ENCODE data around the gene SF3A1.

DNA sequence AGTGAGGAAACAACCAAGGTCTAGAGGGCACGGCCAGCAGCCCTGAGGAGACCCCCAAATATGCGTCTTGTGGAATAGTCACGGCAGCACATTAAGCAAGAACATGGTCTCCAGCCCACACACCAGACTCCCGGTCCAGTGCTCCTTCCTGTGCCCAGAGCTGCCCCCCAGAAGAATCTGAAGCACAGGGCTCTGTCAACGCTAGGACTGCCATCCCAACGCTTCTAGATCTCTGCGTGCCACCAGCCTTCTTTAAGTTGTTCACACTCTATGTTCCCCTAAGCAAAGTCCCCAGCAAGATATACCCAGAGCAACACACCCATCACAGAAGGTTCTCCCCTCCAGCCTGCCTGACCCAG lies 36.6 kb upstream of the SF3A1 start:
- TF ChIP-seq CREB1 (IDR thresholded peaks at IDR 0.05) (no peak), CREB1 (CRISPR knock-in tag; IDR thresholded peaks at IDR 0.05) (no peak), ZNF561 (CRISPR knock-in tag; conservative IDR thresholded peaks at IDR 0.05) (no peak), ZNF57 (CRISPR knock-in tag; IDR thresholded peaks at IDR 0.05) (no peak), BACH1 (tag; IDR thresholded peaks at IDR 0.05) (no peak), XRCC4 (IDR thresholded peaks at IDR 0.05; ENCODE audit: extremely low read depth, insufficient read depth, insufficient read length) (no peak), ETV1 (tag; conservative IDR thresholded peaks at IDR 0.05; ENCODE audit: low read depth) (no peak), MTA3 (IDR thresholded peaks at IDR 0.05; ENCODE audit: borderline replicate concordance) (no peak)
- TF ChIP-seq, protein P1, sequence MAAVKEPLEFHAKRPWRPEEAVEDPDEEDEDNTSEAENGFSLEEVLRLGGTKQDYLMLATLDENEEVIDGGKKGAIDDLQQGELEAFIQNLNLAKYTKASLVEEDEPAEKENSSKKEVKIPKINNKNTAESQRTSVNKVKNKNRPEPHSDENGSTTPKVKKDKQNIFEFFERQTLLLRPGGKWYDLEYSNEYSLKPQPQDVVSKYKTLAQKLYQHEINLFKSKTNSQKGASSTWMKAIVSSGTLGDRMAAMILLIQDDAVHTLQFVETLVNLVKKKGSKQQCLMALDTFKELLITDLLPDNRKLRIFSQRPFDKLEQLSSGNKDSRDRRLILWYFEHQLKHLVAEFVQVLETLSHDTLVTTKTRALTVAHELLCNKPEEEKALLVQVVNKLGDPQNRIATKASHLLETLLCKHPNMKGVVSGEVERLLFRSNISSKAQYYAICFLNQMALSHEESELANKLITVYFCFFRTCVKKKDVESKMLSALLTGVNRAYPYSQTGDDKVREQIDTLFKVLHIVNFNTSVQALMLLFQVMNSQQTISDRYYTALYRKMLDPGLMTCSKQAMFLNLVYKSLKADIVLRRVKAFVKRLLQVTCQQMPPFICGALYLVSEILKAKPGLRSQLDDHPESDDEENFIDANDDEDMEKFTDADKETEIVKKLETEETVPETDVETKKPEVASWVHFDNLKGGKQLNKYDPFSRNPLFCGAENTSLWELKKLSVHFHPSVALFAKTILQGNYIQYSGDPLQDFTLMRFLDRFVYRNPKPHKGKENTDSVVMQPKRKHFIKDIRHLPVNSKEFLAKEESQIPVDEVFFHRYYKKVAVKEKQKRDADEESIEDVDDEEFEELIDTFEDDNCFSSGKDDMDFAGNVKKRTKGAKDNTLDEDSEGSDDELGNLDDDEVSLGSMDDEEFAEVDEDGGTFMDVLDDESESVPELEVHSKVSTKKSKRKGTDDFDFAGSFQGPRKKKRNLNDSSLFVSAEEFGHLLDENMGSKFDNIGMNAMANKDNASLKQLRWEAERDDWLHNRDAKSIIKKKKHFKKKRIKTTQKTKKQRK (IDR thresholded peaks at IDR 0.05; ENCODE audit: borderline replicate concordance, low read depth, low read length), result no peak

All from K562 (cell line).